Nephron progenitor cell (in vitro differentiated cells): ENCODE measurements around the gene CHCHD2.

Source experiments
- DNase-seq: peaks from one replicate; pipeline ENCODE4 v3.0.0; 2021
- H3K27ac Mint-ChIP-seq: 2 replicates; pipeline ENCODE4 v1.8.0; 2021; ENCODE audit warnings: mild to moderate bottlenecking, moderate library complexity, mixed read lengths
- H3K27me3 Mint-ChIP-seq: 2 replicates; pipeline ENCODE4 v1.8.0; 2021; ENCODE audit warnings: mild to moderate bottlenecking, low read depth, mixed read lengths; ENCODE audit not compliant: poor library complexity
- H3K36me3 Mint-ChIP-seq: 2 replicates; pipeline ENCODE4 v1.8.0; 2021; ENCODE audit warnings: low read depth, mixed read lengths
- H3K4me1 Mint-ChIP-seq: 2 replicates; pipeline ENCODE4 v1.8.0; 2021; ENCODE audit warnings: mixed read lengths
- H3K4me3 Mint-ChIP-seq: 2 replicates; pipeline ENCODE4 v1.8.0; 2021; ENCODE audit warnings: mild to moderate bottlenecking, moderate library complexity, mixed read lengths
- H3K9me3 Mint-ChIP-seq: 2 replicates; pipeline ENCODE4 v1.8.0; 2021; ENCODE audit warnings: mild to moderate bottlenecking, moderate library complexity, mixed read lengths
- CTCF ChIP-seq: fragments of 200-600 bp; sonication (generic); IDR thresholded peaks from 2 replicates; pipeline ENCODE4 v1.5.0; 2021; ENCODE audit warnings: antibody characterized with exemption

The CHCHD2 gene

GRCh38 chr7:56053379-56053778, 52.9 kb downstream of the CHCHD2 start:
- peak overlapping the region; percentile 80 for H3K27ac Mint-ChIP-seq
- peaks cover 47% of the 10 kb centered on the region for H3K36me3 Mint-ChIP-seq
- TF ChIP-seq CTCF = no peak
- peak overlapping the region; percentile 97 for H3K4me3 Mint-ChIP-seq
- H3K4me1 Mint-ChIP-seq = peaks cover 42% of the 10 kb centered on the region
- H3K27me3 Mint-ChIP-seq = no peaks in the 10 kb centered on the region
- DNase-seq = no peak
- H3K9me3 Mint-ChIP-seq = no peaks in the 10 kb centered on the region
